Upper lobe of left lung (tissue), 4 donors: ENCODE results near the gene CARMIL3.
A peak's percentile ranks its signal among the peaks of the same experiment; 100 is the strongest.

Source experiments
- EP300 ChIP-seq, 4 donors: sonication (generic); formaldehyde crosslinking; IDR thresholded peaks; one replicate each; pipeline ENCODE4 v1.5.1; 2017; ENCODE audit warnings: antibody characterized with exemption in 4 of 4, control low read depth in 2 of 4
- TF ChIP-seq, protein P1 (sequence below), 6 experiments: fragments of 450-650 bp in 4 of 6; fragments of 200-600 bp in 2 of 6; sonication (generic) in 2 of 6; IDR thresholded peaks; one replicate each; pipeline ENCODE4 v1.5.1; 2016 to 2019; ENCODE audit warnings: antibody characterized with exemption in 6 of 6

DNA sequence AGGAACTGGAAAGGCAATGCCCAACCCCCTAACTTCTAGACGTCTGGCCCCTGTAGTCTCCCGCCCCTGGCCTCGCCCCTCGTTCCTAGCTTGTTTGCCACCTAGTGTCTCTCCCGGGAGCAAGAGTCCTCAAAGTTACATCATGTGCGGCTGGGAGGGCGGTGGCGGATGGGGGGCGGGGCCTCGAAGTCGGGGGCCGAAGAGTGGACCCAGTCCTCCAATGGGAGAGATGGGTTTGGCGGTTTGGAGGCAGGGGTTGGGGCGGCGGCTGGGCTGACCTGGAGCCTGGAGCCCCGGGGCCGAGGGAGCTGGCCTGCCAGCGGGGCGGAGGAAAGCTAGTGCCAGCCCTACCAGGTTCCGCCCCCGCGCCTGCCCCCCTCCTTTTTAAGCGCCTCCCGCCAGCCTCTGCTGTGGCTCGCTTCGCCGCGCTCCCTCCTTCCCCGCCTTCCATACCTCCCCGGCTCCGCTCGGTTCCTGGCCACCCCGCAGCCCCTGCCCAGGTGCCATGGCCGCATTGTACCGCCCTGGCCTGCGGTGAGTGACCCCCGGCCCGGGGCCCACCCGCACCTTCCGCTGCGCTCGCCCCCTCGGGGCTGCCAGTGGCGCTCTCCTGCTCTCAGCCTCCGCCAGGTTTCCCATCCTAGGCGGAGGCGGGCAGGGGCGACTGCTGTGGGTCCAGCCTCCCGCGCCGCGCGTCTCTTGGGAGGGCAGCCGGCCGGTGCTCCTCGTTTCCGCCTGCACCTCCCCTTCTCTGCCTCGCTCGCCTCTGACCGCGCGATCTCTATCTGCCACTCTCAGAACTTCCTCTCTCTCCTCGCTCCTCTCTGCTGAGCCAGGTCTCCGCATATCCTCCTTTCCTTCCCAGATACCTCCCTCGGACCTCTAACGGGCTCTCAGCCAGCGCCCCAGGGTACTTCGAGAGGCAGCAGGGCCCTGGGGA lies 42.4 kb downstream of the CARMIL3 start, which contains the start of gene PCK2:
- TF ChIP-seq, protein P1, sequence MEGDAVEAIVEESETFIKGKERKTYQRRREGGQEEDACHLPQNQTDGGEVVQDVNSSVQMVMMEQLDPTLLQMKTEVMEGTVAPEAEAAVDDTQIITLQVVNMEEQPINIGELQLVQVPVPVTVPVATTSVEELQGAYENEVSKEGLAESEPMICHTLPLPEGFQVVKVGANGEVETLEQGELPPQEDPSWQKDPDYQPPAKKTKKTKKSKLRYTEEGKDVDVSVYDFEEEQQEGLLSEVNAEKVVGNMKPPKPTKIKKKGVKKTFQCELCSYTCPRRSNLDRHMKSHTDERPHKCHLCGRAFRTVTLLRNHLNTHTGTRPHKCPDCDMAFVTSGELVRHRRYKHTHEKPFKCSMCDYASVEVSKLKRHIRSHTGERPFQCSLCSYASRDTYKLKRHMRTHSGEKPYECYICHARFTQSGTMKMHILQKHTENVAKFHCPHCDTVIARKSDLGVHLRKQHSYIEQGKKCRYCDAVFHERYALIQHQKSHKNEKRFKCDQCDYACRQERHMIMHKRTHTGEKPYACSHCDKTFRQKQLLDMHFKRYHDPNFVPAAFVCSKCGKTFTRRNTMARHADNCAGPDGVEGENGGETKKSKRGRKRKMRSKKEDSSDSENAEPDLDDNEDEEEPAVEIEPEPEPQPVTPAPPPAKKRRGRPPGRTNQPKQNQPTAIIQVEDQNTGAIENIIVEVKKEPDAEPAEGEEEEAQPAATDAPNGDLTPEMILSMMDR (IDR thresholded peaks at IDR 0.05) = peak in 2 of 6 experiments; percentile 42 to 58
- no peak for TF ChIP-seq EP300 (IDR thresholded peaks at IDR 0.05)
